ENCODE results near the gene ITCH.

Gene ITCH

DNA sequence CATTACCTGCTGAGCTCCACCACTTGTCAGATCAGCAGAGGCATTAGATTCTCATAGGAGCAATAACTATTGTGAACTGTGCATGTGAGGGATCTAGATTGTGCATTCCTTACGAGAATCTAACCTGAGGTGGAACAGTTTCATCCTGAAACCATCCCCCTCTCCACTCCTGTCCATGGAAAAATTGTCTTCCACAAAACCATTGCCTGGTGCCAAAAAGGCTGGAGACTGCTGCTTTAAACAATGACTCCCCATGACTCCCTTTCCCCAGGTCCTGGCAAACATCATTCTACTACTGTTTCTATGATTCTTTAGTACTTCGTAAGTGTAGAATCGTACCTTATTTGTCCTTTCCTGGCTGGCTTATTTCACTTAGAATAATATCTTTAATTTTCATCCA lies 143.4 kb downstream of the ITCH start:
- no peak overlapping the region for H3K4me2 ChIP-seq (ENCODE audit: insufficient read depth, low read length)
- no peaks in the 10 kb centered on the region for H3K4me1 ChIP-seq (ENCODE audit: insufficient read depth, low read length)
- H2AFZ ChIP-seq (ENCODE audit: low read depth, low read length): no peak overlapping the region
- no peak for TF ChIP-seq EZH2 (IDR thresholded peaks at IDR 0.05; ENCODE audit: borderline replicate concordance, low read depth, low read length, severe bottlenecking)
- TF ChIP-seq CTCF (IDR thresholded peaks at IDR 0.05; ENCODE audit: borderline replicate concordance, extremely low read depth, low read length, poor library complexity, severe bottlenecking): no peak
- ATAC-seq (ENCODE audit: insufficient read depth, low read depth) (no peak), DNase-seq (no peak)
- no peaks in the 10 kb centered on the region for H3K27me3 ChIP-seq (ENCODE audit: insufficient read depth, low read length, poor library complexity)
- H3K79me2 ChIP-seq (ENCODE audit: insufficient read depth, low read length): no peaks in the 10 kb centered on the region
- no peaks in the 10 kb centered on the region for H4K20me1 ChIP-seq (ENCODE audit: insufficient read depth, low read length)
- H3K9ac ChIP-seq (ENCODE audit: low read depth, low read length): no peak overlapping the region
- H3K27ac ChIP-seq (ENCODE audit: low read length): no peak overlapping the region
- no peaks in the 10 kb centered on the region for H3K9me3 ChIP-seq (ENCODE audit: insufficient read depth, low read length, severe bottlenecking)
- H3K36me3 ChIP-seq (ENCODE audit: insufficient read depth, low read length): peaks cover 80% of the 10 kb centered on the region
- H3K4me3 ChIP-seq (ENCODE audit: low read depth in 1 of 2, low read length in 2 of 2): no peak overlapping the region

DNA sequence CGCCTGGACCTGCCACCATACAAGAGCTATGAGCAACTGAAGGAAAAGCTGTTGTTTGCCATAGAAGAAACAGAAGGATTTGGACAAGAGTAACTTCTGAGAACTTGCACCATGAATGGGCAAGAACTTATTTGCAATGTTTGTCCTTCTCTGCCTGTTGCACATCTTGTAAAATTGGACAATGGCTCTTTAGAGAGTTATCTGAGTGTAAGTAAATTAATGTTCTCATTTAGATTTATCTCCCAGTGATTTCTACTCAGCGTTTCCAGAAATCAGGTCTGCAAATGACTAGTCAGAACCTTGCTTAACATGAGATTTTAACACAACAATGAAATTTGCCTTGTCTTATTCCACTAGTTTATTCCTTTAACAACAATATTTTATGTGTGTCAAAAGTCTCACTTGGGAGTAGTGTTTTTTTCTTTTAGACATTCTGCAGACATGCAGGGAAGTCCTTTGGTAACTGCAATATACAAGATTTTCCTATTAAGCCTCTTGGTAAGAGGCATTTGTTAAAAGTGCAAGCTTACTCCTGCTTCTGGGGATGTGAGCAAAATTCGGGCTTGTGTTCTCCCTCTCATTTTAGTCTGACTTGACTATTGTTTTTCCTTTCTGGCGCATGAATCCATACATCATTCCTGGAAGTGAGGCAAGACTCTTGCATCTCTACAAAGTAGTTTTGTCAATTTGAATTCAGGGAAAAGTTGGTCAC lies 144.8 kb downstream of the ITCH start:
- Histone ChIP-seq H4K20me1 (ENCODE audit: insufficient read depth, low read length) (no peaks in the 10 kb centered on the region), H3K4me1 (ENCODE audit: insufficient read depth, low read length) (no peaks in the 10 kb centered on the region), H3K9ac (ENCODE audit: low read depth, low read length) (no peak overlapping the region), H3K4me2 (ENCODE audit: insufficient read depth, low read length) (no peak overlapping the region), H3K27ac (ENCODE audit: low read length) (no peak overlapping the region), H3K79me2 (ENCODE audit: insufficient read depth, low read length) (no peaks in the 10 kb centered on the region), H2AFZ (ENCODE audit: low read depth, low read length) (no peak overlapping the region), H3K27me3 (ENCODE audit: insufficient read depth, low read length, poor library complexity) (no peaks in the 10 kb centered on the region), H3K4me3 (ENCODE audit: low read depth in 1 of 2, low read length in 2 of 2) (no peak overlapping the region), H3K36me3 (ENCODE audit: insufficient read depth, low read length) (peaks cover 75% of the 10 kb centered on the region), H3K9me3 (ENCODE audit: insufficient read depth, low read length, severe bottlenecking) (no peaks in the 10 kb centered on the region)
- DNase-seq: no peak
- no peak for ATAC-seq (ENCODE audit: insufficient read depth, low read depth)
- TF ChIP-seq CTCF (IDR thresholded peaks at IDR 0.05; ENCODE audit: borderline replicate concordance, extremely low read depth, low read length, poor library complexity, severe bottlenecking) (no peak), EZH2 (IDR thresholded peaks at IDR 0.05; ENCODE audit: borderline replicate concordance, low read depth, low read length, severe bottlenecking) (no peak)

DNA sequence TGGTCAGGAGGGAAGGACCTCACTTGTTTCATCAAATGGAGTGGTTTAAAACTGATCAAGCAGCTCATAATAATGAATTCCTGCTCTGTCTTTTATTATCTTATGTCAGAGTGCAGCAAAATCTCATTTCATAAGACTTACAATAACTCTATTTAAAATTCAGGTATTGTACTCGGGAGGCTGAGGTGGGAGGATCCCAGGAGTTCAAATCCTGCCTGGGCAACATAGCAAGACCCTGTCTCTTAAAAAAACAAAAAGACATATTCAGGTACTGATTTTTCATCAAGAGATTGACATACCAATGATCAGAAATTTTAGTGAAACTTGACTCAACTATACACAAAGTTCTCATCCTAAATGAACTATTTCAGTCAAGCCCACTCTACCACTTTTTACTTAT lies 147.5 kb downstream of the ITCH start:
- Histone ChIP-seq H4K20me1 (ENCODE audit: insufficient read depth, low read length) (no peaks in the 10 kb centered on the region), H3K4me1 (ENCODE audit: insufficient read depth, low read length) (peaks cover 8% of the 10 kb centered on the region), H3K9me3 (ENCODE audit: insufficient read depth, low read length, severe bottlenecking) (no peaks in the 10 kb centered on the region), H3K27ac (ENCODE audit: low read length) (no peak overlapping the region), H3K36me3 (ENCODE audit: insufficient read depth, low read length) (peaks cover 52% of the 10 kb centered on the region), H3K4me2 (ENCODE audit: insufficient read depth, low read length) (no peak overlapping the region), H3K79me2 (ENCODE audit: insufficient read depth, low read length) (no peaks in the 10 kb centered on the region), H3K9ac (ENCODE audit: low read depth, low read length) (no peak overlapping the region), H3K4me3 (ENCODE audit: low read depth in 1 of 2, low read length in 2 of 2) (no peak overlapping the region), H3K27me3 (ENCODE audit: insufficient read depth, low read length, poor library complexity) (no peaks in the 10 kb centered on the region), H2AFZ (ENCODE audit: low read depth, low read length) (no peak overlapping the region)
- TF ChIP-seq CTCF (IDR thresholded peaks at IDR 0.05; ENCODE audit: borderline replicate concordance, extremely low read depth, low read length, poor library complexity, severe bottlenecking): no peak
- no peak for TF ChIP-seq EZH2 (IDR thresholded peaks at IDR 0.05; ENCODE audit: borderline replicate concordance, low read depth, low read length, severe bottlenecking)
- ATAC-seq (ENCODE audit: insufficient read depth, low read depth): no peak
- DNase-seq: no peak
